AG04449 (cell line): ENCODE measurements around the gene BRINP3.

Experiments used
- CTCF ChIA-PET: fragments of 350-600 bp; formaldehyde crosslinking; extraction: SDS; loops from one replicate; lab custom pipeline; 2021; ENCODE audit warnings: antibody characterized with exemption; lab: Yijun Ruan, JAX
- POLR2A ChIA-PET: fragments of 400-600, 350-600 bp; formaldehyde crosslinking; extraction: SDS; loops from one replicate; lab custom pipeline; 2020; ENCODE audit warnings: antibody characterized with exemption, inconsistent platforms; lab: Yijun Ruan, JAX
- DNase-seq: peaks from one replicate; pipeline ENCODE4 v3.0.0-alpha.2; 2010; ENCODE audit warnings: low read depth, low spot score
- H3K4me3 ChIP-seq: 2 replicates; pipeline ENCODE4 v1.5.1; 2011; ENCODE audit warnings: low read depth, mild to moderate bottlenecking, control low read depth, low read length
- TF ChIP-seq, protein P1 (sequence below): IDR thresholded peaks from one replicate; pipeline ENCODE4 v1.5.1; 2011; ENCODE audit warnings: mild to moderate bottlenecking, moderate library complexity, low read length, control low read depth, inconsistent platforms; ENCODE audit not compliant: insufficient read depth; ENCODE audit errors: missing control alignments

The BRINP3 gene

DNA sequence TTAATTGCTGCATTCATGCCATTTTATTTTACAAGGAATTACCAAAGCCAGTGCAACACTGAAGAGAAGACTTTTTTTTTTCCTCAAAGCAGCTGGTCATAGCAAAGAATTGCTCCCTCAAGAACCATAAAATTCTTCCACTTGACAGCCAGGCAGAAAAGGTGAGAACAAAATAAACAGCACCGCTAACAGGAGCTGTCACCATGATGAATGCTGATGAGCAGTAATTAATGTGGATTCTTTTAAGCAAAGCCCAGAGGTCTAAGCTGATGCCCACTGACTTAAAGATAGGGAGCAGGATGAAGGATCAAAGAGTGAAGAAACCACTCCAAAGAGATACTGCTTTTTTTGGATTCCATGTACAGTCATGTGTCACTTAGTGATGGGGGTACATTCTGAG, 428.4 kb downstream of the BRINP3 start:
- H3K4me3 ChIP-seq, result no peak overlapping the region
- POLR2A ChIA-PET, result no interaction called here
- DNase-seq, result no peak
- TF ChIP-seq, protein P1, sequence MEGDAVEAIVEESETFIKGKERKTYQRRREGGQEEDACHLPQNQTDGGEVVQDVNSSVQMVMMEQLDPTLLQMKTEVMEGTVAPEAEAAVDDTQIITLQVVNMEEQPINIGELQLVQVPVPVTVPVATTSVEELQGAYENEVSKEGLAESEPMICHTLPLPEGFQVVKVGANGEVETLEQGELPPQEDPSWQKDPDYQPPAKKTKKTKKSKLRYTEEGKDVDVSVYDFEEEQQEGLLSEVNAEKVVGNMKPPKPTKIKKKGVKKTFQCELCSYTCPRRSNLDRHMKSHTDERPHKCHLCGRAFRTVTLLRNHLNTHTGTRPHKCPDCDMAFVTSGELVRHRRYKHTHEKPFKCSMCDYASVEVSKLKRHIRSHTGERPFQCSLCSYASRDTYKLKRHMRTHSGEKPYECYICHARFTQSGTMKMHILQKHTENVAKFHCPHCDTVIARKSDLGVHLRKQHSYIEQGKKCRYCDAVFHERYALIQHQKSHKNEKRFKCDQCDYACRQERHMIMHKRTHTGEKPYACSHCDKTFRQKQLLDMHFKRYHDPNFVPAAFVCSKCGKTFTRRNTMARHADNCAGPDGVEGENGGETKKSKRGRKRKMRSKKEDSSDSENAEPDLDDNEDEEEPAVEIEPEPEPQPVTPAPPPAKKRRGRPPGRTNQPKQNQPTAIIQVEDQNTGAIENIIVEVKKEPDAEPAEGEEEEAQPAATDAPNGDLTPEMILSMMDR, result no peak
- CTCF ChIA-PET, result no interaction called here
